Smooth muscle cell (in vitro differentiated cells): ENCODE data around the gene COL21A1. TPM values are rescaled to one million over a fixed set of nuclear protein-coding genes. Genes with fewer than 3 reads are reported as not detected.

Experiments
- DNase-seq: peaks from one replicate; lab custom pipeline; 2025; ENCODE audit not compliant: unreplicated experiment; lab: John Stamatoyannopoulos, UW
- H2AFZ ChIP-seq: fragments of 200-600 bp; sonication (generic); 2 replicates; pipeline ENCODE4 v1.6.0; 2016; ENCODE audit warnings: antibody characterized with exemption, low read depth, mild to moderate bottlenecking
- H3F3A ChIP-seq: fragments of 200-600 bp; sonication (generic); 2 replicates; pipeline ENCODE4 v1.6.0; 2017; ENCODE audit warnings: antibody characterized with exemption, low read depth
- H3K27ac ChIP-seq: fragments of 200-600 bp; sonication (generic); 2 replicates; pipeline ENCODE4 v1.5.1; 2016; ENCODE audit warnings: low read depth, mild to moderate bottlenecking
- H3K27me3 ChIP-seq: fragments of 200-600 bp; sonication (generic); 2 replicates; pipeline ENCODE4 v1.6.1; 2016; ENCODE audit warnings: low read depth, mild to moderate bottlenecking
- H3K36me3 ChIP-seq: fragments of 200-600 bp; sonication (generic); 2 replicates; pipeline ENCODE4 v1.5.1; 2016; ENCODE audit warnings: low read depth
- H3K4me1 ChIP-seq: fragments of 200-600 bp; sonication (generic); 2 replicates; pipeline ENCODE4 v1.5.1; 2016; ENCODE audit warnings: low read depth
- H3K4me2 ChIP-seq: fragments of 200-600 bp; sonication (generic); 2 replicates; pipeline ENCODE4 v1.6.0; 2016; ENCODE audit warnings: mild to moderate bottlenecking
- H3K4me3 ChIP-seq: fragments of 200-600 bp; sonication (generic); 2 replicates; pipeline ENCODE4 v1.5.1; 2016; ENCODE audit warnings: mild to moderate bottlenecking
- H3K79me2 ChIP-seq: fragments of 200-600 bp; sonication (generic); 2 replicates; pipeline ENCODE4 v1.6.0; 2016; ENCODE audit warnings: low read depth, mild to moderate bottlenecking
- H3K9ac ChIP-seq: fragments of 200-600 bp; sonication (generic); 2 replicates; pipeline ENCODE4 v1.6.0; 2016; ENCODE audit warnings: low read depth
- H3K9me3 ChIP-seq: fragments of 200-600 bp; sonication (generic); replicated peaks from 2 replicates; pipeline ENCODE4 v1.5.1; 2016; ENCODE audit warnings: low read depth
- H4K20me1 ChIP-seq: fragments of 200-600 bp; sonication (generic); 2 replicates; pipeline ENCODE4 v1.6.0; 2016; ENCODE audit warnings: low read depth
- CTCF ChIP-seq: fragments of 200-600 bp; sonication (generic); IDR thresholded peaks from 2 replicates; pipeline ENCODE4 v1.5.1; 2017; ENCODE audit warnings: borderline replicate concordance, mild to moderate bottlenecking, antibody characterized with exemption; ENCODE audit not compliant: insufficient read depth, poor library complexity, severe bottlenecking
- WGBS: methylation state at CpG from one replicate; pipeline ENCODE4 v1.1.7; 2016; ENCODE audit warnings: low lambda C conversion rate; 5-methylcytosine and 5-hydroxymethylcytosine counted together
- polyA plus RNA-seq: library from polyadenylated mRNA; unstranded; fragments of >200 nt; fragmentation: Nextera tagmentation; extraction: Ambion mirVana; gene quantifications from 2 replicates; pipeline ENCODE4 v1.2.1, GENCODE V29; 2016
- total RNA-seq: library from RNA; depleted of rRNA; stranded (reverse); fragments of >200 nt; gene quantifications from 2 replicates; pipeline ENCODE4 v1.2.3, GENCODE V29; 2014

The COL21A1 gene
- total and polyA plus RNA-seq, 2 experiments from 2014 or later, result 5.8 to 8.2 TPM

- WGBS, result 87% methylated on average over 2 of the region's 2 CpGs
- H3K79me2 ChIP-seq, result no peaks in the 10 kb centered on the region
- peaks cover 5% of the 10 kb centered on the region for H3K36me3 ChIP-seq
- H3K9me3 ChIP-seq, result peaks cover 6% of the 10 kb centered on the region
- no peak overlapping the region for H3K9ac ChIP-seq
- H3K4me2 ChIP-seq, result peak overlapping the region; percentile 57
- no peaks in the 10 kb centered on the region for H3K4me1 ChIP-seq
- H3K27ac ChIP-seq, result peak overlapping the region; percentile 48
- DNase-seq, result no peak
- H3F3A ChIP-seq, result peaks cover 2% of the 10 kb centered on the region
- no peak overlapping the region for H2AFZ ChIP-seq
- no peak for TF ChIP-seq CTCF
- H3K27me3 ChIP-seq, result no peaks in the 10 kb centered on the region
- H3K4me3 ChIP-seq, result no peak overlapping the region
- no peaks in the 10 kb centered on the region for H4K20me1 ChIP-seq
Measured at GRCh38 chr6:56079751-56080540, 167.4 kb downstream of the COL21A1 start.

- Histone ChIP-seq H4K20me1 (no peaks in the 10 kb centered on the region), H3K4me3 (no peak overlapping the region), H3K27ac (no peak overlapping the region), H3K9me3 (peaks cover 6% of the 10 kb centered on the region), H3K9ac (no peak overlapping the region), H3K4me1 (no peaks in the 10 kb centered on the region), H3K27me3 (no peaks in the 10 kb centered on the region), H3K4me2 (no peak overlapping the region), H3F3A (peaks cover 2% of the 10 kb centered on the region), H3K36me3 (peaks cover 5% of the 10 kb centered on the region), H2AFZ (no peak overlapping the region), H3K79me2 (no peaks in the 10 kb centered on the region)
- DNase-seq, result no peak
- no peak for TF ChIP-seq CTCF
Measured at GRCh38 chr6:56076033-56076432, 171.3 kb downstream of the COL21A1 start.

GRCh38 chr6:56073761-56074160 lies 173.6 kb downstream of the COL21A1 start:
- Histone ChIP-seq H4K20me1 (no peaks in the 10 kb centered on the region), H3K4me1 (no peaks in the 10 kb centered on the region), H3F3A (no peaks in the 10 kb centered on the region), H3K27ac (peak overlapping the region; percentile 25), H3K27me3 (no peaks in the 10 kb centered on the region), H3K4me2 (no peak overlapping the region), H3K79me2 (no peaks in the 10 kb centered on the region), H3K36me3 (peaks cover 5% of the 10 kb centered on the region), H3K9ac (no peak overlapping the region), H2AFZ (no peak overlapping the region), H3K9me3 (peaks cover 6% of the 10 kb centered on the region), H3K4me3 (no peak overlapping the region)
- TF ChIP-seq CTCF, result no peak
- DNase-seq, result no peak

GRCh38 chr6:56073315-56073714 lies 174.1 kb downstream of the COL21A1 start:
- no peaks in the 10 kb centered on the region for H3K79me2 ChIP-seq
- WGBS, result 83% methylated on average over 1 of the region's 1 CpG
- H3K9ac ChIP-seq, result no peak overlapping the region
- peaks cover 5% of the 10 kb centered on the region for H3K36me3 ChIP-seq
- no peak for DNase-seq
- H3F3A ChIP-seq, result no peaks in the 10 kb centered on the region
- H3K27ac ChIP-seq, result peak overlapping the region; percentile 25
- H3K4me2 ChIP-seq, result no peak overlapping the region
- H3K4me3 ChIP-seq, result no peak overlapping the region
- H3K9me3 ChIP-seq, result peaks cover 6% of the 10 kb centered on the region
- H4K20me1 ChIP-seq, result no peaks in the 10 kb centered on the region
- H3K27me3 ChIP-seq, result no peaks in the 10 kb centered on the region
- H3K4me1 ChIP-seq, result no peaks in the 10 kb centered on the region
- TF ChIP-seq CTCF, result no peak
- no peak overlapping the region for H2AFZ ChIP-seq
